Raji (cell line): ENCODE measurements around the gene LSMEM2.

Source experiments
- POLR2A ChIP-seq: IDR thresholded peaks from 2 replicates; pipeline ENCODE4 v1.6.1; 2011; ENCODE audit warnings: low read depth, low read length, control low read depth; ENCODE audit not compliant: insufficient read depth

Gene LSMEM2

GRCh38 chr3:50259432-50260026 lies 19.4 kb upstream of the LSMEM2 start:
- no peak for TF ChIP-seq POLR2A

- peak; percentile 29; the same call in 1 of the 2 replicates for TF ChIP-seq POLR2A
Observed at GRCh38 chr3:50260027-50260941, 18.6 kb upstream of the LSMEM2 start.

DNA sequence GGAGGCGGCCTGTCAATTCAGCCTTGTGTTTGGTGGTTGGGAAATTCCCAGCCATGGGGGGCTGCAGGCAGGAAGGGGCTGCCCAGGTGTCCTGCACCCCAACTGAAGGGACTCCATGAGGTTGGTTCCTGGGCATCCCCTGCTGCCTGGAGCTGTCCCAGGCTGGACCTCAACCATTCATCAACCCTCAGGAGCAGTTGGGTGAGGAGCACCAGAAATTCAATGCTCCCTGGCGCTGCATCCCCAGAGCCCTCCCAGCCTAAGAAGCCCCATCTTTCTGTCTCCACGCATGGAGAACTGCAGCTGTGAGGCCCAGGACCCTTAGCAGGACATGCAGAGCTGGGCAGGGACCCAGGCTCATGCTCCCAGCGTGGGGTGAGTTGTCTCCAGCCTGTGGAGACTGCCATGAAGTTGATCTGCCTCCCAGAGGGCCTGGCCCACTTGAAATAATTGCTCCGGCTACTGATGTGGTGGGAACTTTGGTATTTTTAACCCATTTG lies 17.9 kb upstream of the LSMEM2 start:
- TF ChIP-seq POLR2A = no peak

DNA sequence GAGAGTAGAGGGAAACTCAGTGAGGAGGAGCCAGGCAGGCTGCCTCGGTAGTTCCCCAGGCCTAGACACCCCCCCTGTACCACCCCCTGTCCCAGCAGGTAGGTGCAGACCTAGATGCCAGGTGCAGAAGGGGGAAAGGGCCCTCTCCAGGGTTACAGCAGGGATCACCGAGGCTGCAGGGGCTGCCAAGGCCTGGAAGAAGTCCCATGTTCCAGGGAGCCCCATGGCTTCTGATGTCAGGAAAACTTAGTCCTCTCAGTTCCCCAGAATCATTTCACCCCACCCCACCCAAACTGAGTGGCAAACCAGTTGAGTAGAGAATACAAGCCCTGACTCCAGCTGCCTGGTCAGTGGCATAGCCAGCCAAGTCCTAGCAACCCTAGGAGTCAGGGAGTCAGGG lies 17.4 kb upstream of the LSMEM2 start:
- TF ChIP-seq POLR2A = no peak

DNA sequence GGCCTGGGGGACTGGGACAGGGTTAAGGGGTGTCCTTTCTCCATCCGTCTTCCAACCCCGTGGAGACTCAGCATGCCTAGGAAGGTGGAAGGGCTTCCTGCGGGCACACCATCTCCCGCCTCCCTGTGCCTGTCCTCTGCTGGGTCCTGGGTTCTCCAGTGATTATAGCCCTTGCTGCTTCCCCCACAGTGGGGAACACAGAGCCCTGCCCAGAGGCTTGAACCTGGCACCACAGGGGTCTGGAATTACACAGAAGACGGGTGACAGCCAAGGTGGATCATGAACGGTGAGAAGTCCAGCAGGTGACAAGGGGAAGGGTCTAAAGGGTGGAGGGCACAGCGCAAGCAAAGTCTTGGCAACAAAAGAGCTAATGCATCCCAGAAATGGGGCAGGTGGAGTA lies 16.1 kb upstream of the LSMEM2 start:
- TF ChIP-seq POLR2A = no peak

DNA sequence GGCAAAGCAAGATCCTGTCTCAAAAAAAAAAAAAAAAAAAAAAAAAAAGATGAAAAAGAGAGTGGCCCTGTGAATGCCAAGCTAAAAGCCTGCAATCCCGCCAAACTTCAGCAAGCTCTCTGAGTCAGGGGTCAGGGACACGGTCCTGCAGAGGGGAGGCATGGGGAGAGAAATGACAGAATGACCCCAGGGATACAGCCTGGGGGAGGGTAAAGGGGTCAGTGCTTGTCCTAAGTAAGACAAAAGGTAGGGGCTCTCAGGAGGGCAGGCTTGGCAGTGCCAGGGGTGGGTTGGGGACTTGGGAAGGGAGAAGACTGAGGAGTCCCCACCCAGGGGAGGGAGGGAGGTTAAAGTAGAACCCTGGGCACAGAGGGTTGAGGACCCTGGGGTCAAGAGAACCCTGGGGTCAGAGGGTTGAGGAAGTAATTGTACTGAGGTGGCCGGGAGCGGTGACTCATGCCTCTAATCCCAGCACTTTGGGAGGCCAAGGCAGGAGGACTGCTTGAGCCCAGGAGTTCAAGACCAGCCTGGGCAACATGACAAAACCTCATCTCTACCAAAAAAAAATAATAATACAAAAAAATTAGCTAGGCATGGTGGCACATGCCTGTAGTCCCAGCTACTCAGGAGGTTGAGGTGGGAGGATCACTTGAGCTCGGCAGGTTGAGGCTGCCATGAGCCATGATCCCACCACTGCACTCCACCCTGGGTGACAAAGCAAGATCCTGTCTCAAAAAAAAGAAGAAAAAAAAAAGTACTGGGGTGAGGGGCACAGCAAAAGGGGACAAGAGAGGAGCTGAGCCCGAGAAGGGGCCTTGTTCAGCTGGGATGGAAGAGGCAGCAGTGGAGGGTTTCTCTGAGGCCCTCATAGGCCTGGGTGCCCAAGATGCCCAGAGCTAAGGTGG lies 15.2 kb upstream of the LSMEM2 start:
- TF ChIP-seq POLR2A = no peak

DNA sequence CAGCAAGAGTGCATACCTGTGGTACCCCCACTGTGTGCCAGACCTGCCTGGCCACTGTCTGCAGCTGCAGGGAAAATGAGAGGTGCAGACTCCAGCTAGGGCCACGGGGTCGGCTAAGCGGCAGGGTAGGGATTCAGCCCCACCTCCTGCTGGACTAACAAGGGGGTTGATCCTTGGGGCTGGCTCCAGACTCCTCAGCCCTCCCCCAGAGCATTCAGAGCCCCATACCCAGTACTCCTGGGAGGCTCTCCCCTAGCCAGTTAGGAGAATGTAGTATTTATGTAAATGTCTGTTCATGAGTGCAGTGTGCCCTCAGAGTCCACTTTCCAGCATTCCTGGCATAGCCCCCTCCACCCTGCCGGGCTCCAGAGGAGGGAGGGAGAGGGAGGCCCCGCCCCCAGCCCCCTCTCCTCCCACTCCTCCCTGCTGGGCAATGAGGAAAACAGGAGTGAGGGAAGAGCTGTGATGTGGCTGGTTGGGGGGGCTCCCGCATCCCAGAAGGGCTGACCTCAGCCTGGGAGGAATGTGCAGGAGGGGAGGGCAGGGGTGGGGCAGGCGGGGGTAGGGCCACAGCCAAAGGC lies 14.4 kb upstream of the LSMEM2 start:
- TF ChIP-seq POLR2A = no peak

- TF ChIP-seq POLR2A = no peak
Observed at GRCh38 chr3:50264964-50265485, 13.9 kb upstream of the LSMEM2 start.

GRCh38 chr3:50265571-50265970 lies 13.3 kb upstream of the LSMEM2 start:
- no peak for TF ChIP-seq POLR2A

DNA sequence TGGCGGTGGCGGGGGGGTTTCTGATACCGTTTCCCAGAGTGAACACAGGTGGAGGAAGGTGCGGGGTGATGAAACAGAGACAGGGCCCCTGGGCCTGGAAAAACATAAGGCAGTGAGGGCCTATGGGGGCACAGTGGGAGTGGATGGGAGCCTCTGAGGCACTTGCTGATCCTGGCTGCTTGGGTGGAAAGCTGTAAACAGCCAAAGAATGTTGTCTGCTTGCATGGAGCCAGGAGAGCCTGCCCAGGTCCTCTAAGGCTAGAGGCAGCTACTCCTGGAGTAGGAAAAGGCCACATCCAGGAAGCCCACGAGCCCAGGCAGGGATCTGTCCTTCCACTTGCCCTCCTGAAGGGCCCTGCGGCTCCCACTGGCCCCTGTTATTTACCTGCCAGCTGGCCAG lies 12.9 kb upstream of the LSMEM2 start:
- TF ChIP-seq POLR2A = no peak

GRCh38 chr3:50266836-50267235 lies 12.1 kb upstream of the LSMEM2 start:
- no peak for TF ChIP-seq POLR2A

DNA sequence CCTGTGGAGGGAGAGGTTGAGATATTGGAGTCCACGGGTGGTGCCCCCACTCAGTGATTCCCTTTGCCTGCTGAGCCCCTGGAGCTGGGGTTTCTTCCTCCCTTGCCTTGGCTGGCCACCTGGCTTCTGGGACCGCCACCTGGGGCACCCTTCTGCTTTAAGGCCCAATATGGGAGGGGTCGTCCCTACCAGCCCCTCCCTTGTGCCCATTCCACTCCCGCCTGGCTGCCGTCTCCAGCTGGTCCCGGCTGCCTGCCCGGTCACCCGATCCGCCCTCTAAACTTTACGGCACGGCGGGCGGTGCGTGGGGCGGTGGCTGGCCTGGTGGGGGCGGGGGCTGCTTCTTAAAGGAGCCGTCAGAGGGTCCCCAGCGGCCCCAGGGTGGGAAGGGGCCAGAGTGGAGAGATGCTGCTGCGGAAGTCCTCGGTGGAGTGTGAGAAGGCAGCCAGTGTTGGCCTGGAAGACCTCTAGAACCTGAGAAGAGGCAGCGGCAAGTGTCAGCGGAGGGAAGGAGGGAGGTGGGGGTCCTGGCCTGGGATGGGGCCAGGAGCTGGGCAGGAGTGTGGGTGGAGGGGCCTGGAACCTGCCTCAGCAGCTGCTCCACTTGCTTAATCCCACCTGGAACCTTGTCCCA lies 11.5 kb upstream of the LSMEM2 start:
- TF ChIP-seq POLR2A = no peak

DNA sequence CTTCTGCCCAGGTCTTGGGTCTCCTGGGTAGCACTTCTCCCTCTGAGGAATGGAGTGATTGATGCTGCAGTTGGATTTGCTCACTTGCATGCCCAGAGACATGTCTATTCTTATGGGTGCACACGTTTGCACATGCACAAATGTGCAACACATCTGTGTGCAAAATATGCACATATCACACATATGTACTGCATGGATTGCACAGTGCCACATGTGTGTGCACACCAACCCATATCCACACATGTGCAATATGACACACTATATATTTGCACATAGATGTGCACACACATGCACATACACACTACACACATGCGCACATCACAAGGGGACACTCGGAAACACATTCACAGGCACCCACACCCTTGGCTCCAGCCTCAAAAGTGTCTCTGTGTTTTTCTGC lies 10.6 kb upstream of the LSMEM2 start:
- TF ChIP-seq POLR2A = no peak
